H1 (cell line): ENCODE data around the gene PLA2G2E. TPM values are rescaled to one million over a fixed set of nuclear protein-coding genes. Genes with fewer than 3 reads are reported as not detected.

ENCODE experiments used
- CBX8 ChIP-seq: fragments of 300-800, 300-1000 bp; sonication (generic); IDR thresholded peaks from 2 replicates; pipeline ENCODE4 v1.7.1; 2016; ENCODE audit warnings: low read depth, low read length, borderline replicate concordance
- EP300 ChIP-seq, 2 experiments: IDR thresholded peaks; 1 replicate in 1 of 2; 2 replicates in 1 of 2; pipeline ENCODE4 v1.6.1; 2011 to 2012; ENCODE audit warnings: low read depth in 2 of 2, low read length in 2 of 2, mild to moderate bottlenecking in 2 of 2, borderline replicate concordance in 1 of 2, inconsistent platforms in 1 of 2, moderate library complexity in 1 of 2
- polyA plus RNA-seq, 7 experiments: library from polyadenylated mRNA; depleted of rRNA in 3 of 7; stranded (reverse) in 5 of 7; unstranded in 2 of 7; fragments of >200 nt in 5 of 7; fragments of 200-250 nt in 2 of 7; gene quantifications; 1 replicate in 5 of 7; 2 replicates in 1 of 7; 4 replicates in 1 of 7; pipeline versions ENCODE4 v1.2.1 to v1.2.3, GENCODE V29; 2011 to 2013; ENCODE audit warnings: missing spikeins in 2 of 7, mixed read lengths in 2 of 7
- total RNA-seq: library from RNA; stranded (reverse); fragmentation: NEBNext Ultra II Directional; extraction: Animal tissue kit (Norgen Biotek cat#: 25700); gene quantifications from 2 replicates; pipeline ENCODE4 v1.2.1, GENCODE V29; 2021
- TF ChIP-seq, protein P1 (sequence below): fragments of 300-600 bp; sonication (generic); IDR thresholded peaks from 2 replicates; pipeline ENCODE4 v1.7.1; 2012; ENCODE audit warnings: low read length, moderate library complexity, mild to moderate bottlenecking, inconsistent platforms; ENCODE audit not compliant: insufficient replicate concordance

The PLA2G2E gene
- total and polyA plus RNA-seq, 2 of the 8 experiments (the other 6 are each of a cell fraction or from before 2014, with no cell fraction given): not detected

DNA sequence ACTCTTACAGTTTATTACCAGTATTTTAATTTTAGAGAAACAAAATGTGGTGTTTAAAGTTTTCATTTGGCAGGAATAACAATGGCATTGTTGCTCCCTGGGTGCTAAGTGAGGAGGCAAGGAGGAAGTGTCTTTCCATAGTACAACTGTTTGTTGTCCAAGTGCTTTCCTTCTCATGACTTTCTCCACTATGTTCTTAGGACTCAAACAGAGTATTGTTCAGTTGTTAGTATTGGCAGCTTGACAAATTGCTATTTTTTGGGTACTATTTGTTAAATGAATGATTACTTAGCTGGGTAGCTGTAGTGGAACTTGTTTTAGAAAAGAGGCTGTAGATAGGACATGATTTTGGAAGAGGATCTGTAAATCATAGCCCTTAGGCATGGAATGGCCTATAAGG, 33.8 kb downstream of the PLA2G2E start (continued):
- TF ChIP-seq EP300 (IDR thresholded peaks at IDR 0.05; ENCODE audit: borderline replicate concordance in 1 of 2, low read depth in 2 of 2, low read length in 2 of 2): no peak
- no peak for TF ChIP-seq CBX8
- TF ChIP-seq, protein P1, sequence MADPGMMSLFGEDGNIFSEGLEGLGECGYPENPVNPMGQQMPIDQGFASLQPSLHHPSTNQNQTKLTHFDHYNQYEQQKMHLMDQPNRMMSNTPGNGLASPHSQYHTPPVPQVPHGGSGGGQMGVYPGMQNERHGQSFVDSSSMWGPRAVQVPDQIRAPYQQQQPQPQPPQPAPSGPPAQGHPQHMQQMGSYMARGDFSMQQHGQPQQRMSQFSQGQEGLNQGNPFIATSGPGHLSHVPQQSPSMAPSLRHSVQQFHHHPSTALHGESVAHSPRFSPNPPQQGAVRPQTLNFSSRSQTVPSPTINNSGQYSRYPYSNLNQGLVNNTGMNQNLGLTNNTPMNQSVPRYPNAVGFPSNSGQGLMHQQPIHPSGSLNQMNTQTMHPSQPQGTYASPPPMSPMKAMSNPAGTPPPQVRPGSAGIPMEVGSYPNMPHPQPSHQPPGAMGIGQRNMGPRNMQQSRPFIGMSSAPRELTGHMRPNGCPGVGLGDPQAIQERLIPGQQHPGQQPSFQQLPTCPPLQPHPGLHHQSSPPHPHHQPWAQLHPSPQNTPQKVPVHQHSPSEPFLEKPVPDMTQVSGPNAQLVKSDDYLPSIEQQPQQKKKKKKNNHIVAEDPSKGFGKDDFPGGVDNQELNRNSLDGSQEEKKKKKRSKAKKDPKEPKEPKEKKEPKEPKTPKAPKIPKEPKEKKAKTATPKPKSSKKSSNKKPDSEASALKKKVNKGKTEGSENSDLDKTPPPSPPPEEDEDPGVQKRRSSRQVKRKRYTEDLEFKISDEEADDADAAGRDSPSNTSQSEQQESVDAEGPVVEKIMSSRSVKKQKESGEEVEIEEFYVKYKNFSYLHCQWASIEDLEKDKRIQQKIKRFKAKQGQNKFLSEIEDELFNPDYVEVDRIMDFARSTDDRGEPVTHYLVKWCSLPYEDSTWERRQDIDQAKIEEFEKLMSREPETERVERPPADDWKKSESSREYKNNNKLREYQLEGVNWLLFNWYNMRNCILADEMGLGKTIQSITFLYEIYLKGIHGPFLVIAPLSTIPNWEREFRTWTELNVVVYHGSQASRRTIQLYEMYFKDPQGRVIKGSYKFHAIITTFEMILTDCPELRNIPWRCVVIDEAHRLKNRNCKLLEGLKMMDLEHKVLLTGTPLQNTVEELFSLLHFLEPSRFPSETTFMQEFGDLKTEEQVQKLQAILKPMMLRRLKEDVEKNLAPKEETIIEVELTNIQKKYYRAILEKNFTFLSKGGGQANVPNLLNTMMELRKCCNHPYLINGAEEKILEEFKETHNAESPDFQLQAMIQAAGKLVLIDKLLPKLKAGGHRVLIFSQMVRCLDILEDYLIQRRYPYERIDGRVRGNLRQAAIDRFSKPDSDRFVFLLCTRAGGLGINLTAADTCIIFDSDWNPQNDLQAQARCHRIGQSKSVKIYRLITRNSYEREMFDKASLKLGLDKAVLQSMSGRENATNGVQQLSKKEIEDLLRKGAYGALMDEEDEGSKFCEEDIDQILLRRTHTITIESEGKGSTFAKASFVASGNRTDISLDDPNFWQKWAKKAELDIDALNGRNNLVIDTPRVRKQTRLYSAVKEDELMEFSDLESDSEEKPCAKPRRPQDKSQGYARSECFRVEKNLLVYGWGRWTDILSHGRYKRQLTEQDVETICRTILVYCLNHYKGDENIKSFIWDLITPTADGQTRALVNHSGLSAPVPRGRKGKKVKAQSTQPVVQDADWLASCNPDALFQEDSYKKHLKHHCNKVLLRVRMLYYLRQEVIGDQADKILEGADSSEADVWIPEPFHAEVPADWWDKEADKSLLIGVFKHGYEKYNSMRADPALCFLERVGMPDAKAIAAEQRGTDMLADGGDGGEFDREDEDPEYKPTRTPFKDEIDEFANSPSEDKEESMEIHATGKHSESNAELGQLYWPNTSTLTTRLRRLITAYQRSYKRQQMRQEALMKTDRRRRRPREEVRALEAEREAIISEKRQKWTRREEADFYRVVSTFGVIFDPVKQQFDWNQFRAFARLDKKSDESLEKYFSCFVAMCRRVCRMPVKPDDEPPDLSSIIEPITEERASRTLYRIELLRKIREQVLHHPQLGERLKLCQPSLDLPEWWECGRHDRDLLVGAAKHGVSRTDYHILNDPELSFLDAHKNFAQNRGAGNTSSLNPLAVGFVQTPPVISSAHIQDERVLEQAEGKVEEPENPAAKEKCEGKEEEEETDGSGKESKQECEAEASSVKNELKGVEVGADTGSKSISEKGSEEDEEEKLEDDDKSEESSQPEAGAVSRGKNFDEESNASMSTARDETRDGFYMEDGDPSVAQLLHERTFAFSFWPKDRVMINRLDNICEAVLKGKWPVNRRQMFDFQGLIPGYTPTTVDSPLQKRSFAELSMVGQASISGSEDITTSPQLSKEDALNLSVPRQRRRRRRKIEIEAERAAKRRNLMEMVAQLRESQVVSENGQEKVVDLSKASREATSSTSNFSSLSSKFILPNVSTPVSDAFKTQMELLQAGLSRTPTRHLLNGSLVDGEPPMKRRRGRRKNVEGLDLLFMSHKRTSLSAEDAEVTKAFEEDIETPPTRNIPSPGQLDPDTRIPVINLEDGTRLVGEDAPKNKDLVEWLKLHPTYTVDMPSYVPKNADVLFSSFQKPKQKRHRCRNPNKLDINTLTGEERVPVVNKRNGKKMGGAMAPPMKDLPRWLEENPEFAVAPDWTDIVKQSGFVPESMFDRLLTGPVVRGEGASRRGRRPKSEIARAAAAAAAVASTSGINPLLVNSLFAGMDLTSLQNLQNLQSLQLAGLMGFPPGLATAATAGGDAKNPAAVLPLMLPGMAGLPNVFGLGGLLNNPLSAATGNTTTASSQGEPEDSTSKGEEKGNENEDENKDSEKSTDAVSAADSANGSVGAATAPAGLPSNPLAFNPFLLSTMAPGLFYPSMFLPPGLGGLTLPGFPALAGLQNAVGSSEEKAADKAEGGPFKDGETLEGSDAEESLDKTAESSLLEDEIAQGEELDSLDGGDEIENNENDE: no peak
